ENCODE measurements around the gene BTNL9. TPM values are rescaled to one million over a fixed set of nuclear protein-coding genes. Genes with fewer than 3 reads are reported as not detected.
A peak's percentile ranks its signal among the peaks of the same experiment; 100 is the strongest.
"Not testable (repeated sequence)": the region's sequence is repeated elsewhere in the genome, so short reads cannot be mapped to it uniquely, and the experiment has no call there.

BTNL9 gene
- total and polyA plus RNA-seq, 11 donors, result 28.6 to 88.2 (median 34.9) TPM

DNA sequence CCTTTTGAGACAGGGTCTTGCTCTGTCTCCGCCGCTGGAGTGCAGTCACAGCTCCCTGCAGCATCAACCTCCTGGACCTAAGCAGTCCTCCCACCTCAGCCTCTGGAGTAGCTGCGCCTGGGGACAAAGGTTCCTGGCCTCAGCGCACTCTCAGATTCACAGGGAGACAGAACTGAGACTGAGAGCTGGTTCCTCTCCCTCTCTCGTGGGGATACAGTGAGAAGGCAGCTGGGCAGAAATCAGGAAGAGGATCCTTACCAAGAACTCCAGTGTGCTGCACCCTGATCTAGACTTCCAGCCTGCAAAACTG lies 64.1 kb downstream of the BTNL9 start:
- DNase-seq; H3K4me3 ChIP-seq; H3K27ac ChIP-seq; intact Hi-C loops (cut with DNase I); H3K4me1 ChIP-seq; H3K9me3 ChIP-seq; H3K36me3 ChIP-seq: not testable (repeated sequence)
- 5 to 19% (median 10%) methylated on average over 5 of the region's 5 CpGs for WGBS, 4 donors
- peaks cover 11 to 64% (median 49%) of the 10 kb centered on the region in 9 donors for H3K27me3 ChIP-seq
- peak in 1 of 4 donors; percentile 23 for ATAC-seq

- H3K4me1 ChIP-seq; H3K36me3 ChIP-seq; H3K4me3 ChIP-seq; intact Hi-C loops (cut with DNase I); H3K9me3 ChIP-seq; ATAC-seq; H3K27ac ChIP-seq: not testable (repeated sequence)
- peak in 1 of 5 donors; percentile 2 for DNase-seq
- WGBS, 4 donors, result 27 to 72% (median 44%) methylated on average over 9 to 20 of the region's 20 CpGs
- H3K27me3 ChIP-seq, result peaks cover 7 to 64% (median 49%) of the 10 kb centered on the region in 9 donors
These were observed 64.7 kb downstream of the BTNL9 start for GRCh38 chr5:181104606-181105390.

DNA sequence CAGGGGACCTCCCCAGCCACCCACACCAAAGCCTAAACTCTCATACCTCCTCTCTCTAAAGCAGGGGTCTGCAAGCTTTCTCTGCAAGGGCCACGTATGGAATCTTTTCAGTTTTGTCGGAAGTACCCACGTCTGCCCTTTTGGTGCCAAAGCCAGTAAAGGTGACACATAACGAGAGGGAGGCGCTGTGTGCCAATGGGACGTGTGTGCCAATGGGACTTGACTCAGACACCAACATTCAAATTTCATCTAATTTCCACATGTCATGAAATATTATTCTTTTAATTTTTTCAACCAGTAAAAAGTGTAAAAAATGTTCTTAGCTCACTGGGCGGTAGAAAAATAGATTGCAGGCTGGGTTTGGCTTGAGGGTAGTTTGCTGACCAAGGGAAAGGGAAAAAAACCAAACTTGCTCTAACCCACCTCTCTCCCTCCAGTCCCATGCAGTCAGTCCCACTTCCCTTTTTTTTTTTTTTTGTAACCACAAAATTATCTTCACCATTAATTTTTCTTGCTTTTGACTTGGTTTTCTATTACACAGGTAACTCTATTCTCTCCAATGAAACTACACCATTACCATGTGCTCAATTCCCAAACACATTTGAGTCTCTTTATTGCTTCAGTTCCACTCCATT lies 65.4 kb downstream of the BTNL9 start:
- Histone ChIP-seq H3K4me1 (peaks cover 0 to under 1% (median 0%) of the 10 kb centered on the region in 12 donors), H3K27me3 (peaks cover 7 to 64% (median 47%) of the 10 kb centered on the region in 9 donors), H3K27ac (no peak overlapping the region), H3K36me3 (no peaks in the 10 kb centered on the region), H3K9me3 (no peaks in the 10 kb centered on the region), H3K4me3 (no peak overlapping the region)
- no peak for ATAC-seq
- intact Hi-C loops (cut with DNase I), result no loop called here
- no peak for TF ChIP-seq CTCF (IDR thresholded peaks at IDR 0.05)
- no peak for TF ChIP-seq POLR2A (IDR thresholded peaks at IDR 0.05)
- DNase-seq, result no peak
- 38 to 88% (median 65%) methylated on average over 7 of the region's 7 CpGs for WGBS, 4 donors

DNA sequence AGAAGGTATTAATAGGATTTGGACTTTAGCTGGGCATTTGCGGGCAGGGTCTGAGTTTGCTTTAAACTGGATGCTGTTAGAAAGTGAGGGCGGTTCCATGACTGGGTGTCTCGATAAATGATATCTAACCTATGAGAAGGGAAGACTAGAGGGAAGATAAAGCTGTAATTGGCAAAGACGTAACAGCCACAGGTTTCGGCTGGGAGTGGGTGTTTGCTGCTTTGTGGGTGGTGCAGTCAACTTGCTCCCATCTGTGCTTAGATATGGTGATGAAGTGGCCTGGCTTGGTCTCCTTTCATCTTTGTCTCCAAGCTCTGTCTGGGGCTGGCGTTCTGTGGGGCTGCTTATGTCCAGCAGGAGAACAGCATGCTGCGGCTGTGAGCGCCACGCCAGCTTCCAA lies 67.6 kb downstream of the BTNL9 start:
- 66 to 79% (median 74%) methylated on average over 9 of the region's 9 CpGs for WGBS, 4 donors

More for the DNA sequence above, 67.6 kb downstream of the BTNL9 start:
- Histone ChIP-seq H3K27ac (no peak overlapping the region), H3K4me1 (no peaks in the 10 kb centered on the region), H3K27me3 (peaks cover 7 to 84% (median 54%) of the 10 kb centered on the region in 9 donors), H3K36me3 (no peaks in the 10 kb centered on the region), H3K9me3 (no peaks in the 10 kb centered on the region), H3K4me3 (no peak overlapping the region)
- TF ChIP-seq CTCF (IDR thresholded peaks at IDR 0.05), result no peak
- TF ChIP-seq POLR2A (IDR thresholded peaks at IDR 0.05), result no peak
- no peak for DNase-seq
- no peak for ATAC-seq
- intact Hi-C loops (cut with DNase I), result no loop called here

All from heart left ventricle (tissue), 16 donors.